PC-3 (cell line): ENCODE results near the gene BMF.

Source experiments
- EZH2 ChIP-seq: fragments of 300-600 bp; sonication (generic); IDR thresholded peaks from one replicate; pipeline ENCODE4 v1.6.1; 2017; ENCODE audit warnings: antibody characterized with exemption, mild to moderate bottlenecking, low read length; ENCODE audit not compliant: unreplicated experiment
- EZH2phosphoT487 ChIP-seq: fragments of 300-600 bp; sonication (generic); IDR thresholded peaks from 2 replicates; pipeline ENCODE4 v1.6.1; 2018; ENCODE audit warnings: mild to moderate bottlenecking, antibody characterized with exemption, low read length, borderline replicate concordance
- TF ChIP-seq, protein P1 (sequence below): fragments of 300-600 bp; sonication (generic); conservative IDR thresholded peaks from 2 replicates; pipeline ENCODE4 v1.5.1; 2017; ENCODE audit warnings: antibody characterized with exemption, low read depth, mild to moderate bottlenecking, low read length

GRCh38 chr15:40069178-40070165, 39.2 kb downstream of the BMF start:
- TF ChIP-seq, protein P1, sequence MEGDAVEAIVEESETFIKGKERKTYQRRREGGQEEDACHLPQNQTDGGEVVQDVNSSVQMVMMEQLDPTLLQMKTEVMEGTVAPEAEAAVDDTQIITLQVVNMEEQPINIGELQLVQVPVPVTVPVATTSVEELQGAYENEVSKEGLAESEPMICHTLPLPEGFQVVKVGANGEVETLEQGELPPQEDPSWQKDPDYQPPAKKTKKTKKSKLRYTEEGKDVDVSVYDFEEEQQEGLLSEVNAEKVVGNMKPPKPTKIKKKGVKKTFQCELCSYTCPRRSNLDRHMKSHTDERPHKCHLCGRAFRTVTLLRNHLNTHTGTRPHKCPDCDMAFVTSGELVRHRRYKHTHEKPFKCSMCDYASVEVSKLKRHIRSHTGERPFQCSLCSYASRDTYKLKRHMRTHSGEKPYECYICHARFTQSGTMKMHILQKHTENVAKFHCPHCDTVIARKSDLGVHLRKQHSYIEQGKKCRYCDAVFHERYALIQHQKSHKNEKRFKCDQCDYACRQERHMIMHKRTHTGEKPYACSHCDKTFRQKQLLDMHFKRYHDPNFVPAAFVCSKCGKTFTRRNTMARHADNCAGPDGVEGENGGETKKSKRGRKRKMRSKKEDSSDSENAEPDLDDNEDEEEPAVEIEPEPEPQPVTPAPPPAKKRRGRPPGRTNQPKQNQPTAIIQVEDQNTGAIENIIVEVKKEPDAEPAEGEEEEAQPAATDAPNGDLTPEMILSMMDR: no peak
- peak; percentile 82 for TF ChIP-seq EZH2phosphoT487
- no peak for TF ChIP-seq EZH2
